HG02763 (cell line): Measurements from ENCODE around the gene BRD3OS.

Source experiments
- ATAC-seq: cut with Tn5 transposase; IDR thresholded peaks from one replicate; pipeline ENCODE4 v1.9.1; 2021; ENCODE audit warnings: mild to moderate bottlenecking, moderate library complexity; ENCODE audit not compliant: unreplicated experiment

BRD3OS gene

GRCh38 chr9:134032456-134033222 is 7.4 kb downstream of the BRD3OS start:
- no peak for ATAC-seq

GRCh38 chr9:134033516-134034214 is 8.4 kb downstream of the BRD3OS start:
- no peak for ATAC-seq

GRCh38 chr9:134034215-134035040 is 9.1 kb downstream of the BRD3OS start:
- no peak for ATAC-seq

GRCh38 chr9:134035041-134036039 is 10.1 kb downstream of the BRD3OS start:
- no peak for ATAC-seq

- ATAC-seq: no peak
Measured at GRCh38 chr9:134036130-134036529, 10.8 kb downstream of the BRD3OS start.

GRCh38 chr9:134037641-134038040 is 12.4 kb downstream of the BRD3OS start:
- ATAC-seq: no peak

- no peak for ATAC-seq
Measured at GRCh38 chr9:134039386-134040175, 14.3 kb downstream of the BRD3OS start.

- no peak for ATAC-seq
Measured at GRCh38 chr9:134040176-134040565, 14.9 kb downstream of the BRD3OS start.

GRCh38 chr9:134040781-134041648 is 15.7 kb downstream of the BRD3OS start:
- ATAC-seq: no peak

GRCh38 chr9:134041649-134041962 is 16.3 kb downstream of the BRD3OS start:
- no peak for ATAC-seq

- ATAC-seq: no peak
Measured at GRCh38 chr9:134043531-134043988, 18.3 kb downstream of the BRD3OS start.

GRCh38 chr9:134044944-134045343 is 19.7 kb downstream of the BRD3OS start:
- no peak for ATAC-seq

- ATAC-seq: no peak
Measured at GRCh38 chr9:134045841-134046544, 20.7 kb downstream of the BRD3OS start.

- no peak for ATAC-seq
Measured at GRCh38 chr9:134046894-134047681, 21.8 kb downstream of the BRD3OS start.

GRCh38 chr9:134047868-134048581 is 22.7 kb downstream of the BRD3OS start:
- no peak for ATAC-seq

- no peak for ATAC-seq
Measured at GRCh38 chr9:134048582-134048968, 23.3 kb downstream of the BRD3OS start.

GRCh38 chr9:134049236-134049635 is 24.0 kb downstream of the BRD3OS start:
- ATAC-seq: no peak
